ENCODE measurements around the gene THSD4.

DNA sequence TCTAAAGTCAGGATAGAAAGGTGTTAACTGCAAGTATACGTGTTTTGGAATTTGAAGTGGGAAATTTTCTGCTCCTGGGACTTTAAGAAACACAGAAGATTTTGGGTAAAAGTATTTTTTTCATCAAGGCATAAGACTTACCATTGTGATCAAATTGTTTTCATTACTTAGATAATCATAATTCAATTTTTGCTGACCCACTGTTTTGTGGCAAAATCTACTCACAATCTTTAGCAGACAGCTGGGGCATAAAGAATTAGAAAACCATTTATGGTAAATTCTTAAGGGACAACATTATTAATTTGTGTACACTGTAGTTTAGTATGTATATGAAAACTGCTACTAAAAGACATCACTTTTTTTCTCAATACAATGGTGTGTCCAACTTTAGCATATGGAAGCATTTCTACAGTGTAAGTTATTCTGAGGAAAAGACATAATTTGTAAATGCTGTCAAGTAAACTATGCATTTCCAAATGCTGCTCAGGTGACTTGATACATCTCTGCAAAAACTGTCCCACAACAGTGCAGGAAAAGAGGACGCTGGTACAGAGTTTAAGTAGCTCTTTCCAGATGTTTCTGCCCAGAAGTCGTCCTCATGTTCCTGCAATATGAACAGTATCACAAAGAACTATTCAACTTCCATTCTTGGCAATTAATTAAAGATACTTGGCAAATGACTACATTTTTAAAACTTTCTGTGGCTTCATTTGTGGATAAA is 52.3 kb downstream of the THSD4 start:
- TF ChIP-seq, protein P1, sequence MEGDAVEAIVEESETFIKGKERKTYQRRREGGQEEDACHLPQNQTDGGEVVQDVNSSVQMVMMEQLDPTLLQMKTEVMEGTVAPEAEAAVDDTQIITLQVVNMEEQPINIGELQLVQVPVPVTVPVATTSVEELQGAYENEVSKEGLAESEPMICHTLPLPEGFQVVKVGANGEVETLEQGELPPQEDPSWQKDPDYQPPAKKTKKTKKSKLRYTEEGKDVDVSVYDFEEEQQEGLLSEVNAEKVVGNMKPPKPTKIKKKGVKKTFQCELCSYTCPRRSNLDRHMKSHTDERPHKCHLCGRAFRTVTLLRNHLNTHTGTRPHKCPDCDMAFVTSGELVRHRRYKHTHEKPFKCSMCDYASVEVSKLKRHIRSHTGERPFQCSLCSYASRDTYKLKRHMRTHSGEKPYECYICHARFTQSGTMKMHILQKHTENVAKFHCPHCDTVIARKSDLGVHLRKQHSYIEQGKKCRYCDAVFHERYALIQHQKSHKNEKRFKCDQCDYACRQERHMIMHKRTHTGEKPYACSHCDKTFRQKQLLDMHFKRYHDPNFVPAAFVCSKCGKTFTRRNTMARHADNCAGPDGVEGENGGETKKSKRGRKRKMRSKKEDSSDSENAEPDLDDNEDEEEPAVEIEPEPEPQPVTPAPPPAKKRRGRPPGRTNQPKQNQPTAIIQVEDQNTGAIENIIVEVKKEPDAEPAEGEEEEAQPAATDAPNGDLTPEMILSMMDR (IDR thresholded peaks at IDR 0.05): no peak
- no peak for TF ChIP-seq POLR2A (IDR thresholded peaks at IDR 0.05)

All from thyroid gland (tissue), 4 donors.